ENCODE measurements around the gene MYG1. TPM values are rescaled to one million over a fixed set of nuclear protein-coding genes. Genes with fewer than 3 reads are reported as not detected.
A peak's percentile ranks its signal among the peaks of the same experiment; 100 is the strongest.

Gene MYG1
- total RNA-seq, 2 donors from 2014 or later = 23.4 to 49.4 TPM

GRCh38 chr12:53287741-53288216, 11.7 kb upstream of the MYG1 start:
- ATAC-seq (ENCODE audit: insufficient number of reproducible peaks, low FRiP score, low read depth) (no peak), DNase-seq (ENCODE audit: low spot score) (no peak)
- Histone ChIP-seq H3K4me3 (no peak overlapping the region), H3K36me3 (no peaks in the 10 kb centered on the region), H3K4me1 (ENCODE audit: control insufficient read depth in 1 of 2, low read depth in 2 of 2) (peaks cover 0 to 9% of the 10 kb centered on the region in 2 donors), H3K9me3 (no peaks in the 10 kb centered on the region), H3K27me3 (replicated peaks; ENCODE audit: insufficient read depth) (no peaks in the 10 kb centered on the region), H3K27ac (no peak overlapping the region)
- TF ChIP-seq, protein P1, sequence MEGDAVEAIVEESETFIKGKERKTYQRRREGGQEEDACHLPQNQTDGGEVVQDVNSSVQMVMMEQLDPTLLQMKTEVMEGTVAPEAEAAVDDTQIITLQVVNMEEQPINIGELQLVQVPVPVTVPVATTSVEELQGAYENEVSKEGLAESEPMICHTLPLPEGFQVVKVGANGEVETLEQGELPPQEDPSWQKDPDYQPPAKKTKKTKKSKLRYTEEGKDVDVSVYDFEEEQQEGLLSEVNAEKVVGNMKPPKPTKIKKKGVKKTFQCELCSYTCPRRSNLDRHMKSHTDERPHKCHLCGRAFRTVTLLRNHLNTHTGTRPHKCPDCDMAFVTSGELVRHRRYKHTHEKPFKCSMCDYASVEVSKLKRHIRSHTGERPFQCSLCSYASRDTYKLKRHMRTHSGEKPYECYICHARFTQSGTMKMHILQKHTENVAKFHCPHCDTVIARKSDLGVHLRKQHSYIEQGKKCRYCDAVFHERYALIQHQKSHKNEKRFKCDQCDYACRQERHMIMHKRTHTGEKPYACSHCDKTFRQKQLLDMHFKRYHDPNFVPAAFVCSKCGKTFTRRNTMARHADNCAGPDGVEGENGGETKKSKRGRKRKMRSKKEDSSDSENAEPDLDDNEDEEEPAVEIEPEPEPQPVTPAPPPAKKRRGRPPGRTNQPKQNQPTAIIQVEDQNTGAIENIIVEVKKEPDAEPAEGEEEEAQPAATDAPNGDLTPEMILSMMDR (IDR thresholded peaks at IDR 0.05) = peak; percentile 51

DNA sequence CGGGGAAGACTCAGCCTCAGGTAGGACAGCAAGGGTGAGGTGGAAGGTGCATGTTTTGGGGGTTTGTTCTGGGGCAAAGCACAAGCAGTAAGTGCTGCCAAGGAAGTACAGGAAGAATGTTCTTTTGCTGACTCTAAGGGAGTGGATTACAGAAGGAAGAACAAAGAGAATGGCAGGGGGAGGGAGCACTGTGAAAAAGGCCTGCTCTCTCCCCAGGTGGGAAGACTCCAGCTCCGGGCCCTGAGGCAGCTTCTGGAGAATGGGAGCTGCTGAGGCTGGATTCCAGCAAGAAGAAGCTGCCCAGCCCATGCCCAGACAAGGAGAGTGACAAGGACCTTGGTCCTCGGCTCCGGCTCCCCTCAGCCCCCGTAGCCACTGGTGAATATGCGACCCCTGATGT, 11.2 kb upstream of the MYG1 start:
- no peaks in the 10 kb centered on the region for H3K27me3 ChIP-seq (replicated peaks; ENCODE audit: insufficient read depth)
- H3K4me3 ChIP-seq = no peak overlapping the region
- TF ChIP-seq, protein P1 (IDR thresholded peaks at IDR 0.05) = no peak
- H3K27ac ChIP-seq = no peak overlapping the region
- no peaks in the 10 kb centered on the region for H3K36me3 ChIP-seq
- H3K4me1 ChIP-seq (ENCODE audit: control insufficient read depth in 1 of 2, low read depth in 2 of 2) = peaks cover 0 to 9% of the 10 kb centered on the region in 2 donors
- DNase-seq (ENCODE audit: low spot score) (no peak), ATAC-seq (ENCODE audit: insufficient number of reproducible peaks, low FRiP score, low read depth) (no peak)
- H3K9me3 ChIP-seq = no peaks in the 10 kb centered on the region

- H3K4me3 ChIP-seq = no peak overlapping the region
- H3K36me3 ChIP-seq = no peaks in the 10 kb centered on the region
- no peak for ATAC-seq (ENCODE audit: insufficient number of reproducible peaks, low FRiP score, low read depth)
Observed at GRCh38 chr12:53289891-53290290, 9.6 kb upstream of the MYG1 start.

DNA sequence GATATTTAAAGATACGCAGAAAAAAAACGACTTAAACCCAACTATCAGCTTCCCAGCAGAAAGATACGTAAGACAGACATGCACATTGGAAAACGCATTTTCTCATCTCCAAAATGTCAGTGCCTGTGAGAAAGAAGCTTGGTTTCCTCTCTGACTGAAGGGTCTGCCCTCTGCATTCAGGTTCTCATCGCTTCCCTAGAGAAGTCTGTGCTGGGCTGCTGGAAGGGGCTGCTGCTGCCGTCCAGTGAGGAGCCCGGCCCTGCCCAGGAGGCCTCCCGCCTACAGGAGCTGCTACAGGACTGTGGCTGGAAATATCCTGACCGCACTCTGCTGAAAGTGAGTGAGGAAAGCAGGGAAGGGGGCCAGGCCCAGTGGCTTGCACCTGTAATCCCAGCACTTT, 8.8 kb upstream of the MYG1 start:
- Histone ChIP-seq H3K27me3 (replicated peaks; ENCODE audit: insufficient read depth) (no peaks in the 10 kb centered on the region), H3K27ac (no peak overlapping the region), H3K4me3 (no peak overlapping the region), H3K9me3 (no peaks in the 10 kb centered on the region), H3K36me3 (no peaks in the 10 kb centered on the region), H3K4me1 (ENCODE audit: control insufficient read depth in 1 of 2, low read depth in 2 of 2) (peaks cover 3 to 19% of the 10 kb centered on the region in 2 donors)
- ATAC-seq (ENCODE audit: insufficient number of reproducible peaks, low FRiP score, low read depth) (no peak), DNase-seq (ENCODE audit: low spot score) (no peak)
- TF ChIP-seq, protein P1 (IDR thresholded peaks at IDR 0.05) = no peak

More at GRCh38 chr12:53289891-53290290, 9.6 kb upstream of the MYG1 start:
- TF ChIP-seq, protein P1 (IDR thresholded peaks at IDR 0.05) = no peak
- Histone ChIP-seq H3K27ac (no peak overlapping the region), H3K9me3 (no peaks in the 10 kb centered on the region), H3K4me1 (ENCODE audit: control insufficient read depth in 1 of 2, low read depth in 2 of 2) (peaks cover 3 to 17% of the 10 kb centered on the region in 2 donors), H3K27me3 (replicated peaks; ENCODE audit: insufficient read depth) (no peaks in the 10 kb centered on the region)
- no peak for DNase-seq (ENCODE audit: low spot score)

DNA sequence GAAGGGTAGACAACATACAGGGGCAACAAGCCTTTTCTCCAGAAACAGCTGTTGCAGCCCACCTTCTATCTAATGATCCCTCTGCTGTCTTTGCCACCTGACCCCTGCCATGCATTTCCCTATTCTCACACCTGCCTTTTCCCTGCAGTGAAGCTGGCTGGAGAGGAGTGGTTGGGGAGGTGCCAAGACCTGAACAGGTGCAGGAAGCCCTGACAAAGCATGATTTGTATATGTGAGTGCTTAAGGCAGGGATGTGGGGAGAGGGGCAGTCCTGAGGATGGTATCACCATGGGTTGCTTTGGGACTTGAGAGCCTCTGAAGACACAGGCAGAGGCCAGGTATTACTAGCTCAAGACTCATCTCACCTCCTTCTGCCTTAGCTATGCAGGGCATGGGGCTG, 7.1 kb upstream of the MYG1 start:
- H3K9me3 ChIP-seq = no peaks in the 10 kb centered on the region
- TF ChIP-seq, protein P1 (IDR thresholded peaks at IDR 0.05) = no peak
- H3K4me3 ChIP-seq = no peak overlapping the region
- peaks cover 10 to 28% of the 10 kb centered on the region in 2 donors for H3K4me1 ChIP-seq (ENCODE audit: control insufficient read depth in 1 of 2, low read depth in 2 of 2)
- DNase-seq (ENCODE audit: low spot score) (no peak), ATAC-seq (ENCODE audit: insufficient number of reproducible peaks, low FRiP score, low read depth) (no peak)
- no peaks in the 10 kb centered on the region for H3K27me3 ChIP-seq (replicated peaks; ENCODE audit: insufficient read depth)
- H3K36me3 ChIP-seq = no peaks in the 10 kb centered on the region
- H3K27ac ChIP-seq = no peak overlapping the region

Measured in thoracic aorta (tissue), 2 donors.